Left ventricle myocardium inferior (tissue), 1 donor: ENCODE results near the gene ARHGAP10. TPM values are rescaled to one million over a fixed set of nuclear protein-coding genes. Genes with fewer than 3 reads are reported as not detected.
A peak's percentile ranks its signal among the peaks of the same experiment; 100 is the strongest.

Experiments
- DNase-seq: peaks from one replicate; pipeline ENCODE4 v3.0.0-alpha.2; 2020
- H3K27ac ChIP-seq: fragments of 200-600 bp; replicated peaks from 2 replicates; pipeline ENCODE4 v1.8.0; 2021
- H3K27me3 ChIP-seq: fragments of 200-600 bp; 2 replicates; pipeline ENCODE4 v1.8.0; 2021; ENCODE audit warnings: low read depth
- H3K36me3 ChIP-seq: fragments of 200-600 bp; 2 replicates; pipeline ENCODE4 v1.8.0; 2021
- H3K4me1 ChIP-seq: fragments of 200-600 bp; 2 replicates; pipeline ENCODE4 v1.8.0; 2021
- H3K4me3 ChIP-seq: fragments of 200-600 bp; 2 replicates; pipeline ENCODE4 v1.8.0; 2021; ENCODE audit warnings: mild to moderate bottlenecking, moderate library complexity
- H3K9me3 ChIP-seq: fragments of 200-600 bp; replicated peaks from 2 replicates; pipeline ENCODE4 v1.8.0; 2021
- CTCF ChIP-seq: fragments of 200-600 bp; IDR thresholded peaks from 2 replicates; pipeline ENCODE4 v1.8.0; 2021; ENCODE audit warnings: antibody characterized with exemption, mild to moderate bottlenecking, borderline replicate concordance
- intact Hi-C: fragments of 100-400 bp; cut with micrococcal nuclease; formaldehyde crosslinking; loops from one replicate; pipeline ENCODE4 v1.11.0; 2022
- total RNA-seq: library from RNA; stranded (reverse); fragmentation: NEBNext Ultra II Directional; extraction: Animal tissue kit (Norgen Biotek cat#: 25700); gene quantifications from one replicate; pipeline ENCODE4 v1.2.1, GENCODE V29; 2021
- donor health status: DM: no; HTN: yes; CAD: no; lungs with severe emphysema.

The ARHGAP10 gene
- total RNA-seq, 1 donor from 2014 or later = 59.7 TPM

DNA sequence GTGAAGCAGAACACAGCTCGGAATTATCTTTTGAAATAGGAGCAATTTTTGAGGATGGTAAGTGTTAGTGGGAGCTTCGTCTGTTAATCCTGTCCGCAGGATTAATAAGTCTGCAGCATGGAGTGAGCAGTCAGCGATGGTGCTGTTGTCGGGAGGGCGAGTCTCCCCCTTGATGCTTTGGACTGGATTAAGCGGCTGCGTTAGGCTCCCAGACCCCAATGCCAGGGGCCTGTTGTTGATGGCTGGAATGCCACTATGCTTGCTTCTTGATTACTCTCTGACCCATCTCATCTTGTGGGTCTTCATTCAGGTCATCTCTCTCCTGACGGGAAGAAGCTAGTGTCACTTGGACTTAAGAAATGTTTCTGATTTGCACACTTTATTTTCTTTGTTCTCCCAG is 332.6 kb downstream of the ARHGAP10 start:
- no peak for DNase-seq
- H3K27ac ChIP-seq = no peak overlapping the region
- H3K9me3 ChIP-seq = no peaks in the 10 kb centered on the region
- intact Hi-C loops = no loop called here
- H3K36me3 ChIP-seq = peaks cover 25% of the 10 kb centered on the region
- peaks cover 75% of the 10 kb centered on the region for H3K4me1 ChIP-seq
- TF ChIP-seq CTCF = no peak
- H3K4me3 ChIP-seq = no peak overlapping the region
- no peaks in the 10 kb centered on the region for H3K27me3 ChIP-seq

DNA sequence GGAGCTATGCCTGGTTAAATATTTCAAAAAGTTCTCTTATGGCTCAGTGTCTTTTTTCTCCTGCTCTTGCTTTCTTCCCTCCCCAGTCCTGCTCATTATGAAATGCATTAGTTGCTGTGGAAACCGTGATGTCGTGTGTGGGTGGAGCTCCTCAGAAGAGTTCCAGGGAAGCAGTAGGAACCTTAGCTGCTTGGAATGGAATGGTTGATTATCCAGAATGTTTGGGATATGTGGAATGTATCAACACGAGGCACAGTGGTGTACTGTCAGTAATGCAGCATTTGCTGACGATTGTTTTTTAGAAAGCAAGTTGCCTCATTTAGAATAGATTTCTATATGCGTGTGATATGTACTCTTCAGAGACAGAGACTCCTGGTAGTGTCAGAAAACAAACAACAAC is 333.2 kb downstream of the ARHGAP10 start:
- intact Hi-C loops = no loop called here
- H3K4me1 ChIP-seq = peaks cover 75% of the 10 kb centered on the region
- no peak overlapping the region for H3K4me3 ChIP-seq
- H3K36me3 ChIP-seq = peaks cover 25% of the 10 kb centered on the region
- H3K27ac ChIP-seq = no peak overlapping the region
- no peak for TF ChIP-seq CTCF
- DNase-seq = no peak
- no peaks in the 10 kb centered on the region for H3K27me3 ChIP-seq
- no peaks in the 10 kb centered on the region for H3K9me3 ChIP-seq

DNA sequence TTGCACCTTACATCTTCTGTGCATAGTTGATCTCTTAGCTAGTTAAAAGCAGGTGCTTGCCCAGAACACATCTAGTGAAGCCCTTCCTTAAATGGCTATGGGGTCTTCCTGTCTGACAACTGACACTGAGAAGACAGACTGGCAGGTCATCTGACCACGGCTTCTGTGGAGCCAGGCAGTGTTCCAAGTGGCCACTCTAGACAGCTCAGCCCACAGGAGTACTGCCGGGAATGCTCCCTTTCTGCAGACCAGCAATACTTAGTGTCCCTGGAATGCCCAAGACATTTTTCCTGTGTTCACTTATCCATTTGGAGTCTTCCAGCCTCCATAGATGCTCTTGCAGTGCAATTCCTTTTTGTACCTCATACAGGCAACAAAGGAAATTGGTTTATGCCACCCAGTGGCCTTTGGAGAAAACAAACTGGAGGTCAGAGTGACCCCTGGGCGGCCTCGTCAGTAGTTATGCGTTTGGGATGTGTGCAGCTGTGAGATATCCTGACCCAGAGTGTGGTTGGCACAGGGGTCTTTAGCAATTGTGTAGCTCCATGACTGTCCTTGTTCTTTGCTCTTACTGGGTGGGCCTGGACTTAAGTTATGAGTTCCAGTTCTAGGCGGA is 335.5 kb downstream of the ARHGAP10 start:
- intact Hi-C loops = no loop called here
- H3K36me3 ChIP-seq = peaks cover 33% of the 10 kb centered on the region

GRCh38 chr4:148068065-148068911 is 336.4 kb downstream of the ARHGAP10 start:
- Histone ChIP-seq H3K36me3 (peaks cover 37% of the 10 kb centered on the region), H3K4me1 (peaks cover 65% of the 10 kb centered on the region), H3K27me3 (no peaks in the 10 kb centered on the region), H3K9me3 (no peaks in the 10 kb centered on the region), H3K27ac (peak overlapping the region; percentile 55), H3K4me3 (no peak overlapping the region)
- no peak for TF ChIP-seq CTCF
- DNase-seq = no peak
- intact Hi-C loops = no loop called here

More for the DNA sequence above, 335.5 kb downstream of the ARHGAP10 start:
- Histone ChIP-seq H3K27me3 (no peaks in the 10 kb centered on the region), H3K9me3 (no peaks in the 10 kb centered on the region), H3K4me3 (no peak overlapping the region), H3K4me1 (peaks cover 66% of the 10 kb centered on the region), H3K27ac (peak overlapping the region; percentile 55)
- DNase-seq = no peak
- TF ChIP-seq CTCF = no peak

GRCh38 chr4:148069086-148069894 is 337.4 kb downstream of the ARHGAP10 start:
- Histone ChIP-seq H3K9me3 (peaks cover 3% of the 10 kb centered on the region), H3K36me3 (peaks cover 39% of the 10 kb centered on the region), H3K4me3 (no peak overlapping the region), H3K27ac (peak overlapping the region; percentile 55), H3K4me1 (peaks cover 75% of the 10 kb centered on the region), H3K27me3 (no peaks in the 10 kb centered on the region)
- no peak for DNase-seq
- no peak for TF ChIP-seq CTCF
- intact Hi-C loops = no loop called here
